Endodermal cell (in vitro differentiated cells): ENCODE results near the gene ZFP57. TPM values are rescaled to one million over a fixed set of nuclear protein-coding genes. Genes with fewer than 3 reads are reported as not detected.

ENCODE experiments used
- DNase-seq: peaks from one replicate; pipeline ENCODE4 v3.0.0-alpha.2; 2017
- H3K27ac ChIP-seq: 2 replicates; pipeline ENCODE4 v1.5.1; 2013; ENCODE audit warnings: mild to moderate bottlenecking, low read depth, low read length, moderate library complexity
- H3K27me3 ChIP-seq: 2 replicates; pipeline ENCODE4 v1.6.1; 2013; ENCODE audit warnings: mild to moderate bottlenecking, low read length, moderate library complexity; ENCODE audit not compliant: insufficient read depth, control insufficient read depth, poor library complexity, severe bottlenecking
- H3K36me3 ChIP-seq: 2 replicates; pipeline ENCODE4 v1.7.0; 2013; ENCODE audit warnings: mild to moderate bottlenecking, low read length, moderate library complexity; ENCODE audit not compliant: control insufficient read depth, insufficient read depth
- H3K4me1 ChIP-seq: one replicate; pipeline ENCODE4 v1.7.0; 2013; ENCODE audit warnings: low read length; ENCODE audit not compliant: control insufficient read depth, insufficient read depth
- H3K4me3 ChIP-seq: 2 replicates; pipeline ENCODE4 v1.5.1; 2013; ENCODE audit warnings: mild to moderate bottlenecking, low read length, moderate library complexity
- H3K9ac ChIP-seq: 2 replicates; pipeline ENCODE4 v1.6.1; 2013; ENCODE audit warnings: mild to moderate bottlenecking, low read length, moderate library complexity; ENCODE audit not compliant: poor library complexity, severe bottlenecking; ENCODE audit errors: extremely low read depth
- H3K9me3 ChIP-seq: 2 replicates; pipeline ENCODE4 v1.6.1; 2013; ENCODE audit warnings: mild to moderate bottlenecking, low read length, moderate library complexity; ENCODE audit not compliant: control insufficient read depth
- H3K27ac Mint-ChIP-seq: 2 replicates; pipeline ENCODE4 v1.8.0; 2020; ENCODE audit warnings: mixed read lengths
- H3K27me3 Mint-ChIP-seq: 2 replicates; pipeline ENCODE4 v1.8.0; 2021; ENCODE audit warnings: mild to moderate bottlenecking, mixed read lengths; ENCODE audit not compliant: insufficient read depth
- H3K36me3 Mint-ChIP-seq: 2 replicates; pipeline ENCODE4 v1.8.0; 2020; ENCODE audit warnings: low read depth, mixed read lengths
- H3K4me1 Mint-ChIP-seq: 2 replicates; pipeline ENCODE4 v1.8.0; 2020; ENCODE audit warnings: mixed read lengths
- H3K4me3 Mint-ChIP-seq: 2 replicates; pipeline ENCODE4 v1.8.0; 2020; ENCODE audit warnings: mild to moderate bottlenecking, moderate library complexity, mixed read lengths
- H3K9me3 Mint-ChIP-seq: 2 replicates; pipeline ENCODE4 v1.8.0; 2020; ENCODE audit warnings: mild to moderate bottlenecking, mixed read lengths
- CTCF ChIP-seq: fragments of 200-600 bp; sonication (generic); conservative IDR thresholded peaks from 2 replicates; pipeline ENCODE4 v1.5.0; 2021; ENCODE audit warnings: antibody characterized with exemption, mild to moderate bottlenecking
- WGBS, 2 experiments: methylation state at CpG; one replicate each; pipeline versions ENCODE4 v1.1.5 to v1.1.7; 2013; ENCODE audit warnings: missing lambda C conversion rate in 2 of 2, mixed read lengths in 1 of 2; ENCODE audit not compliant: insufficient coverage in 1 of 2, insufficient read length in 1 of 2; 5-methylcytosine and 5-hydroxymethylcytosine counted together
- total RNA-seq, 2 donors: library from RNA; stranded (reverse); fragmentation: NEBNext Ultra II Directional in 1 of 2; extraction: Animal tissue kit (Norgen Biotek cat#: 25700) in 1 of 2; gene quantifications; 2 replicates in 1 of 2; 3 replicates in 1 of 2; pipeline ENCODE4 v1.2.1, GENCODE V29; 2021

ZFP57 gene
- total RNA-seq, 2 donors from 2014 or later, result 0.24 to 0.59 TPM

DNA sequence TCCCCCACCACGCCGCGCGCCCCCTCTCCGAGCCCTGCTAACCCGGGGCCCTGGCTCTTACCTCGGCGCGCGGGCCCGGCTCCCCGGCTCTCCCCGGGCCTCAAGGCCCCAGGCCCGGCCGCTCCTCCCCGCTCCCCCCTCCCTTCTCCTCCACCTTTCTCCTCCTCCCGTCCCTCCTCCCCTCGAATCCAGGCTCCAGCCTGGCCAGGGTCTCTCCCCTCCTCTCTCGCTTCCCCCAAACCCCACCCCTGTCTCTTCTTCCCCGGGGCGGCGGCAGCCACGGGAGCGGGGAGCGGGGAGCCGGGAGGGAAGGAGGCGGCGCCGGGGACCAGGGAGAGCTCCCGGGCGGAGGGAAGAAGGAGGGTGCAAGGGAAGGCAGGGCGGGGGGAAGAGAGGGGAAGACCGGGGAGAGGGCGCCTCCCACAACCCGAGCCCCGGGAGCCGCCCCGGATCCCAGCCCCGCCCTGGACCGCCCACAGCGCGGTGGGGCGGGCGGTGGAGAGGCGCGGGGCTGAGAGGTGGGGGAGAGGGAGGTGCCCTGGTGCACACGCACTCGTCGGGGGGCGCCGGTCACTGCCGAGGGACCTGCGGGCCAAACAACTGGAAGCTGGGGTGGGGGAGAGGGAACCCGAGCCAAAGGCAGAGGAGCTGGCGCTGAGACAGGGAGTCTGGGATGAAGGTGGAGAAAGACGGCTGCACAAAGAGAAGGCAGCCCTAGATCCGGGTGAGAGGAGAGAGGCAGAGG is 48.0 kb downstream of the ZFP57 start, which contains the start of gene GABBR1:
Gene GABBR1 (minus strand): TSS at position 395 of the 745 bp plus-strand sequence. CDS start 798 bp downstream, outside the sequence.
- WGBS, 2 experiments, result 0% methylated on average over 9 to 56 of the region's 57 CpGs
- H3K4me1 ChIP-seq, result no peaks in the 10 kb centered on the region
- Mint-ChIP-seq H3K27ac (peak within 1 kb of the TSS; percentile 77), H3K4me1 (peaks cover 35% of the 10 kb centered on the region), H3K36me3 (no peaks in the 10 kb centered on the region), H3K27me3 (peaks cover 18% of the 10 kb centered on the region), H3K9me3 (no peaks in the 10 kb centered on the region), H3K4me3 (peak within 1 kb of the TSS; percentile 80)
- H3K9me3 ChIP-seq, result no peaks in the 10 kb centered on the region
- peaks cover 10% of the 10 kb centered on the region for H3K27me3 ChIP-seq
- no peaks in the 10 kb centered on the region for H3K36me3 ChIP-seq
- no peak for TF ChIP-seq CTCF
- H3K27ac ChIP-seq, result peak within 1 kb of the TSS; percentile 79
- H3K9ac ChIP-seq, result peak within 1 kb of the TSS; percentile 33
- DNase-seq, result peak; percentile 95
- peak within 1 kb of the TSS; percentile 92 for H3K4me3 ChIP-seq

DNA sequence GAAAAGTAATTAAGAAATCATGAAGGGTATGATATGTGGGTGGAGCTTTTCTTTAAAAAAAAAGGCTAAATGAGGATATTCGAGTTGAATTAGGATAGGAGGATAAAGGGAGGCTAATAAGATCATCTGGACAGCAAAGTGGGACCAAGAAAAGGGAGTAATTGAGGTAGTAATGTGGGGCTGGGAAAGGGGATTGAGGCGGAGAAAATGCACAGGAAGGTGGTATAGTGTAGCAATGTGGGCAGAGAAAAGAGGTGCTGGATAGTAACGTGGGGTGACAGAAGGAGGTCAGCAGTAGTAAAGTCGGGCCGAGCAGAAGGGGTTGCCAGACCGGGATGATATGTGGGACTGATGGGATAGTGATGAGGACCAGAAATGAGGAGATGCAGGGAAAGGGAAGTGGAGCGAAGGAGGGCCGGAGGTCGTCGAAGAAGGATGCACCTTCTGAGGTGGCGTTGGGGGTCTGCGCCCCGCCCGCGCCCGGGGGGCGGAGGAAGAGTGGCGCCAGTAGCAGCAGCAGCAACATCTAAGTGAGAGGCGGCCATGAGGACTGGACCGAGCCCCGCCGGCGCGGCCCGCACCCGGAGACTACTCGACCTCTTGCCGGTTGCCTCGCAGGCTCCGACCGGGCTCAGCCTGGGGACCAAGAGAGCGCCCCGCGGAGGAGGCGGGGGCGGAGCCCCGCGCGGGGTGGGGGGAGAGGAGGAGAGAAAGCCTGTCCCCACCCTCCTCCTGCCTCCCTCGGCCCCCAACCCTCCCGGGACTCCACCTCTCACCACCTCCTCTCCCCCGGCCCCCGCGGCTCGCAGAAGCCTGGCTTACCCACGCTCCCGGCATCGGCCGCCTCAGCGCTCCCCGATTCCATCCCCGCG is 48.9 kb downstream of the ZFP57 start:
- H3K4me1 ChIP-seq, result no peaks in the 10 kb centered on the region
- Mint-ChIP-seq H3K36me3 (no peaks in the 10 kb centered on the region), H3K4me1 (peaks cover 36% of the 10 kb centered on the region), H3K4me3 (peak overlapping the region; percentile 80), H3K27ac (no peak overlapping the region), H3K9me3 (no peaks in the 10 kb centered on the region), H3K27me3 (peaks cover 18% of the 10 kb centered on the region)
- H3K9ac ChIP-seq, result no peak overlapping the region
- peak; percentile 90 for DNase-seq
- peak overlapping the region; percentile 92 for H3K4me3 ChIP-seq
- TF ChIP-seq CTCF, result no peak
- no peaks in the 10 kb centered on the region for H3K36me3 ChIP-seq
- peaks cover 10% of the 10 kb centered on the region for H3K27me3 ChIP-seq
- no peaks in the 10 kb centered on the region for H3K9me3 ChIP-seq
- no peak overlapping the region for H3K27ac ChIP-seq
- 2 to 9% methylated on average over 7 to 47 of the region's 53 CpGs for WGBS, 2 experiments

DNA sequence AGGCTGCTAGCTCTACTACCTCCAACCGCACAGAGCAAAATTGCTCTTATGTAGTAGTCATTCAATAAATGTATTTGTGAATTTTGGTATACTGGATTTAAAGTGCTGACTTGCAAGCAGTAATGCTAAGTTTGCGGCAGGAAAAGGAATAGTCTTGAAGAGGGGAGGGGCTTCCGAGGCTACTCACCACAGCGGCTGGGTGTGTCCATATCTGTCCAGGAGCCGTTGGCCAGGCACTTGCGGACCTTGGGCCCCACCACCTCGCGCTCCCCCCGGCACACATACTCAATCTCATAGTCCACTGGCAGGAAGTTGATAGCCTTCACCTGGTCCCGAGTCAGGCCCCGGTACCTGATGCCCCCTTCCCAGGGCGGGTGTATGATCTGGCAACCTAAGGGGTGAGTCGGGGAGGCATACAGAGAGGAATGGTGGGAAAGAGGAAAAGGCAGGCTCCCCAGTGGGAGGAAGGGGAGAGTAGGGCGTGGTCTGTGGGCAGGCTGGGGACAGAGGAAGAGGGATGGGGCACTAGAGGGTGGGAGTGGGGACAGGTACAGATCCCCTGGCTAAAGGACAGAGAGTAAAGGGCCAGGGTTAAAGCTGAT is 49.6 kb downstream of the ZFP57 start:
- DNase-seq, result peak; percentile 72
- Histone ChIP-seq H3K4me3 (peak overlapping the region; percentile 92), H3K27ac (no peak overlapping the region), H3K4me1 (no peaks in the 10 kb centered on the region), H3K27me3 (peaks cover 10% of the 10 kb centered on the region), H3K36me3 (no peaks in the 10 kb centered on the region), H3K9ac (no peak overlapping the region), H3K9me3 (no peaks in the 10 kb centered on the region)
- Mint-ChIP-seq H3K9me3 (no peaks in the 10 kb centered on the region), H3K36me3 (no peaks in the 10 kb centered on the region), H3K27ac (no peak overlapping the region), H3K4me1 (peaks cover 43% of the 10 kb centered on the region), H3K27me3 (peaks cover 18% of the 10 kb centered on the region), H3K4me3 (peak overlapping the region; percentile 80)
- TF ChIP-seq CTCF, result no peak
- WGBS, 2 experiments, result 33% methylated on average over 14 of the region's 14 CpGs; no CpG with 5 or more reads in 1 of the 2 experiments
